ENCODE measurements around the gene SSTR3. TPM values are rescaled to one million over a fixed set of nuclear protein-coding genes. Genes with fewer than 3 reads are reported as not detected.
A peak's percentile ranks its signal among the peaks of the same experiment; 100 is the strongest.
"Not testable (repeated sequence)": the region's sequence is repeated elsewhere in the genome, so short reads cannot be mapped to it uniquely, and the experiment has no call there.

The SSTR3 gene
- total and polyA plus RNA-seq, 2 experiments from 2014 or later = not detected

GRCh38 chr22:37202001-37202555, 10.2 kb downstream of the SSTR3 start:
- Histone ChIP-seq H3K4me2 (ENCODE audit: unreplicated experiment) (no peak overlapping the region), H3K4me1 (ENCODE audit: insufficient read depth) (peaks cover 16% of the 10 kb centered on the region), H2AFZ (no peak overlapping the region), H3K27ac (no peak overlapping the region), H3K79me2 (ENCODE audit: insufficient read depth) (no peaks in the 10 kb centered on the region), H3F3A (ENCODE audit: insufficient read depth) (peaks cover 5% of the 10 kb centered on the region), H4K20me1 (ENCODE audit: insufficient read depth) (no peaks in the 10 kb centered on the region; the same call in 1 of the 2 replicates), H3K9ac (no peak overlapping the region), H3K36me3 (ENCODE audit: low read depth) (no peaks in the 10 kb centered on the region), H3K4me3 (no peak overlapping the region), H3K9me3 (ENCODE audit: low read depth) (no peaks in the 10 kb centered on the region), H3K9me2 (ENCODE audit: insufficient read depth) (no peaks in the 10 kb centered on the region), H3K27me3 (replicated peaks; ENCODE audit: insufficient read depth) (no peaks in the 10 kb centered on the region)
- DNase-seq = no peak
- in situ Hi-C loops (cut with MboI) = no loop called here
- TF ChIP-seq EZH2 (IDR thresholded peaks at IDR 0.05; ENCODE audit: insufficient read depth, poor library complexity, severe bottlenecking) (no peak), EZH2phosphoT487 (IDR thresholded peaks at IDR 0.05; ENCODE audit: insufficient read depth, low read depth) (no peak)
- WGBS, 2 experiments (ENCODE audit: low coverage in 1 of 2, low lambda C conversion rate in 2 of 2, missing lambda C conversion rate in 2 of 2) = 89 to 91% methylated on average over 5 of the region's 5 CpGs

- H3K79me2 ChIP-seq (ENCODE audit: insufficient read depth); H3F3A ChIP-seq (ENCODE audit: insufficient read depth); H3K4me2 ChIP-seq (ENCODE audit: unreplicated experiment); in situ Hi-C loops (cut with MboI); H2AFZ ChIP-seq; H4K20me1 ChIP-seq (ENCODE audit: insufficient read depth); DNase-seq; H3K9me3 ChIP-seq (ENCODE audit: low read depth); H3K27ac ChIP-seq; H3K9ac ChIP-seq; H3K4me3 ChIP-seq; H3K36me3 ChIP-seq (ENCODE audit: low read depth); H3K27me3 ChIP-seq (replicated peaks; ENCODE audit: insufficient read depth); H3K9me2 ChIP-seq (ENCODE audit: insufficient read depth): not testable (repeated sequence)
- H3K4me1 ChIP-seq (ENCODE audit: insufficient read depth) = peaks cover 22% of the 10 kb centered on the region
- WGBS, 2 experiments (ENCODE audit: low coverage in 1 of 2, low lambda C conversion rate in 2 of 2, missing lambda C conversion rate in 2 of 2) = 78 to 90% methylated on average over 6 of the region's 6 CpGs
Measured at GRCh38 chr22:37201443-37201820, 10.8 kb downstream of the SSTR3 start.

DNA sequence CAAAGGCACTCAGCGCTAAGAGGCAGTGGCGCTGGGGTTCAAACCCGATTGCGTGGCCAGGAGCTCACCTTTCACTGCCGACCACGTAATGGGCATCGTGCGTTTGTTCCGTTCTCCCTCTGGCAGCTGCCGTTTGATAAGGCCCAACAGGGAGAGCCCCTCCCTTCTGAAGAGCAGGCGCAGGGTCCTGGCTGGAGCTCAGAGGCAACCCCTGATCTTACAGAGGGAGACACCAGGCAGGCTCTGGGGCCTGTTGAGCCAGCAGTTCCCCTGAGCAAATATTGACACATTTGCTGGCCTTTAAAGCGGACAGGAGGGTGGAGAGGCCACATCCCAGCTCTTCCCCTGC, 12.5 kb downstream of the SSTR3 start:
- peak overlapping the region; percentile 63 for H3K4me2 ChIP-seq (ENCODE audit: unreplicated experiment)
- H3K9ac ChIP-seq = peak overlapping the region; percentile 77
- peak overlapping the region; percentile 99 for H2AFZ ChIP-seq
- H3K79me2 ChIP-seq (ENCODE audit: insufficient read depth) = no peaks in the 10 kb centered on the region
- H3K36me3 ChIP-seq (ENCODE audit: low read depth) = no peaks in the 10 kb centered on the region
- DNase-seq = no peak
- WGBS, 2 experiments (ENCODE audit: low coverage in 1 of 2, low lambda C conversion rate in 2 of 2, missing lambda C conversion rate in 2 of 2) = 8 to 12% methylated on average over 9 to 12 of the region's 12 CpGs
- no peak overlapping the region for H3K27ac ChIP-seq
- H3K9me2 ChIP-seq (ENCODE audit: insufficient read depth) = no peaks in the 10 kb centered on the region
- TF ChIP-seq EZH2 (IDR thresholded peaks at IDR 0.05; ENCODE audit: insufficient read depth, poor library complexity, severe bottlenecking) (no peak), EZH2phosphoT487 (IDR thresholded peaks at IDR 0.05; ENCODE audit: insufficient read depth, low read depth) (no peak)
- in situ Hi-C loops (cut with MboI) = no loop called here
- H4K20me1 ChIP-seq (ENCODE audit: insufficient read depth) = no peaks in the 10 kb centered on the region; the same call in 1 of the 2 replicates
- H3K4me3 ChIP-seq = peak overlapping the region; percentile 57
- H3K9me3 ChIP-seq (ENCODE audit: low read depth) = no peaks in the 10 kb centered on the region
- H3K27me3 ChIP-seq (replicated peaks; ENCODE audit: insufficient read depth) = no peaks in the 10 kb centered on the region
- H3F3A ChIP-seq (ENCODE audit: insufficient read depth) = peaks cover 9% of the 10 kb centered on the region
- H3K4me1 ChIP-seq (ENCODE audit: insufficient read depth) = peaks cover 29% of the 10 kb centered on the region

DNA sequence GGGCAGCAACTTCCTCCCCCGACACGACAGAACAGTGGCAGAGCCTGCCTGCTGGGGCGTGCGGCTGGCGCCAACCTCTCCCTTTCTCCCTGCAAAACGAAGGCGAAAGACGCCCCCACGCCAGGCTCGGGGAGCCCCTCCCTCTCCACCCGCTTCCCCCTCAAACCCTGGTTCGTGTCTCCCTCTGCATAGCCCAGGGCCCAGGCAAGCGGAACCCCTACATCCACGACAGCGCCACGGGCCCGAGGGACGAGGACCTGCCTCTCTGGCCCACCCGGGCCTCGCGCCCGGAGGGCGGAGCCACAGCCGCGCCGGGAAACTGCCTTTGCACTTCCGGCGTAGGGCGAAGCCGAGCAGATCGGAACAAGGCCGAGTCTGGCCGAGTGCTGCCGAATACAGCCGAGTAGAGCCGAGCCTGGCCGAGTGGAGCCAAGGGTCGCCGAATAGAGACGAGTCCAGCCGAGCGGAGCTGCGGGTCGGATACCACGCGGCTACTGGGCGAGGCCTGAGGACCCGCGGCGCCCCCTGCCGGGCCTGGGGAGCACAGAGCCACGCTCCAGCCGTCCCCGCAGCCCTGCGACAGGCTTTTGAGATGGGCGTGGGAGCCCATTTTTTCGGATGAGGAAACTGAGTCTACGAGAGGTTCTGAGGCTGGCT, 13.0 kb downstream of the SSTR3 start:
- H3K27ac ChIP-seq = peak overlapping the region; percentile 53

More for the DNA sequence above, 13.0 kb downstream of the SSTR3 start:
- Histone ChIP-seq H4K20me1 (ENCODE audit: insufficient read depth) (no peaks in the 10 kb centered on the region; the same call in 1 of the 2 replicates), H3K27me3 (replicated peaks; ENCODE audit: insufficient read depth) (no peaks in the 10 kb centered on the region), H3K9me3 (ENCODE audit: low read depth) (no peaks in the 10 kb centered on the region), H3F3A (ENCODE audit: insufficient read depth) (peaks cover 9% of the 10 kb centered on the region), H3K9ac (peak overlapping the region; percentile 77), H2AFZ (peak overlapping the region; percentile 99), H3K79me2 (ENCODE audit: insufficient read depth) (no peaks in the 10 kb centered on the region), H3K4me1 (ENCODE audit: insufficient read depth) (peaks cover 29% of the 10 kb centered on the region), H3K9me2 (ENCODE audit: insufficient read depth) (no peaks in the 10 kb centered on the region), H3K4me3 (peak overlapping the region; percentile 79), H3K36me3 (ENCODE audit: low read depth) (no peaks in the 10 kb centered on the region), H3K4me2 (ENCODE audit: unreplicated experiment) (peak overlapping the region; percentile 92)
- DNase-seq = peak; percentile 98
- TF ChIP-seq EZH2phosphoT487 (IDR thresholded peaks at IDR 0.05; ENCODE audit: insufficient read depth, low read depth) (no peak), EZH2 (IDR thresholded peaks at IDR 0.05; ENCODE audit: insufficient read depth, poor library complexity, severe bottlenecking) (no peak)
- in situ Hi-C loops (cut with MboI) = no loop called here
- 0 to 1% methylated on average over 48 to 58 of the region's 58 CpGs for WGBS, 2 experiments (ENCODE audit: low coverage in 1 of 2, low lambda C conversion rate in 2 of 2, missing lambda C conversion rate in 2 of 2)

Measured in GM23248 (cell line).